GM23338 (cell line): Measurements from ENCODE around the gene AP1S3. TPM values are rescaled to one million over a fixed set of nuclear protein-coding genes. Genes with fewer than 3 reads are reported as not detected.

Experiments
- ATAC-seq: fragments of 200-7000 bp; cut with Tn5 transposase; 3 replicates; pipeline ENCODE4 v1.9.1; 2020
- DNase-seq: peaks from one replicate; pipeline ENCODE4 v3.0.0-alpha.2; 2015; ENCODE audit warnings: low spot score
- H2AFZ ChIP-seq: fragments of 200-600 bp; sonication (generic); 2 replicates; pipeline ENCODE4 v1.8.0; 2016; ENCODE audit warnings: antibody characterized with exemption, mild to moderate bottlenecking, moderate library complexity
- H3F3A ChIP-seq: fragments of 200-600 bp; sonication (generic); replicated peaks from 2 replicates; pipeline ENCODE4 v1.8.0; 2017; ENCODE audit warnings: antibody characterized with exemption, mixed run types, low read depth
- H3K27ac ChIP-seq: fragments of 200-600 bp; sonication (generic); 2 replicates; pipeline ENCODE4 v1.6.1; 2016; ENCODE audit warnings: low read depth
- H3K27me3 ChIP-seq: fragments of 200-600 bp; sonication (generic); 2 replicates; pipeline ENCODE4 v1.8.0; 2016; ENCODE audit warnings: mild to moderate bottlenecking, mixed run types, moderate library complexity; ENCODE audit not compliant: insufficient read depth
- H3K36me3 ChIP-seq: fragments of 200-600 bp; sonication (generic); 2 replicates; pipeline ENCODE4 v1.8.0; 2016; ENCODE audit warnings: mild to moderate bottlenecking; ENCODE audit not compliant: insufficient read depth
- H3K4me1 ChIP-seq: fragments of 200-600 bp; sonication (generic); 2 replicates; pipeline ENCODE4 v1.8.0; 2016; ENCODE audit warnings: mild to moderate bottlenecking, moderate library complexity; ENCODE audit not compliant: insufficient read depth
- H3K4me2 ChIP-seq: fragments of 200-600 bp; sonication (generic); 2 replicates; pipeline ENCODE4 v1.7.1; 2017; ENCODE audit warnings: mixed run types
- H3K4me3 ChIP-seq: fragments of 200-600 bp; sonication (generic); 2 replicates; pipeline ENCODE4 v1.6.1; 2016; ENCODE audit warnings: mixed run types
- H3K79me2 ChIP-seq: fragments of 200-600 bp; sonication (generic); replicated peaks from 2 replicates; pipeline ENCODE4 v1.8.0; 2017; ENCODE audit warnings: mild to moderate bottlenecking; ENCODE audit not compliant: insufficient read depth
- H3K9me2 ChIP-seq: fragments of 200-600 bp; sonication (generic); 2 replicates; pipeline ENCODE4 v1.8.0; 2017; ENCODE audit not compliant: insufficient read depth
- H4K20me1 ChIP-seq: fragments of 200-600 bp; sonication (generic); replicated peaks from 2 replicates; pipeline ENCODE4 v1.8.0; 2017; ENCODE audit warnings: mild to moderate bottlenecking; ENCODE audit not compliant: insufficient read depth
- H3K27ac Mint-ChIP-seq: 2 replicates; pipeline ENCODE4 v1.8.0; 2020; ENCODE audit warnings: inconsistent platforms, mild to moderate bottlenecking, moderate library complexity, mixed read lengths
- H3K27me3 Mint-ChIP-seq: 3 replicates; pipeline ENCODE4 v1.8.0; 2022; ENCODE audit warnings: low read depth, mild to moderate bottlenecking, moderate library complexity, mixed read lengths, inconsistent platforms; ENCODE audit not compliant: insufficient read depth, poor library complexity
- H3K36me3 Mint-ChIP-seq: 3 replicates; pipeline ENCODE4 v1.8.0; 2021; ENCODE audit warnings: low read depth, mild to moderate bottlenecking, inconsistent platforms, moderate library complexity, mixed read lengths
- H3K4me1 Mint-ChIP-seq: 3 replicates; pipeline ENCODE4 v1.8.0; 2020; ENCODE audit warnings: mild to moderate bottlenecking, inconsistent platforms, mixed read lengths
- H3K4me3 Mint-ChIP-seq: 3 replicates; pipeline ENCODE4 v1.8.0; 2021; ENCODE audit warnings: moderate library complexity, mild to moderate bottlenecking, inconsistent platforms, mixed read lengths
- H3K9me3 Mint-ChIP-seq: 3 replicates; pipeline ENCODE4 v1.8.0; 2020; ENCODE audit warnings: moderate library complexity, mild to moderate bottlenecking, inconsistent platforms, mixed read lengths
- CREB1 ChIP-seq: fragments of 250-450 bp; sonication (Bioruptor Pico); IDR thresholded peaks from 2 replicates; pipeline ENCODE4 v1.5.0; 2020; ENCODE audit warnings: low read depth, mild to moderate bottlenecking, moderate library complexity
- CTCF ChIP-seq, 2 experiments: fragments of 200-600 bp in 1 of 2; sonication (generic) in 1 of 2; conservative IDR thresholded peaks; 2 replicates each; pipeline versions ENCODE4 v1.5.1 to v1.6.1; 2016 to 2017; ENCODE audit warnings: antibody characterized with exemption in 2 of 2, low read depth in 2 of 2, mild to moderate bottlenecking in 2 of 2, moderate library complexity in 1 of 2
- EZH2 ChIP-seq: fragments of 200-600 bp; sonication (generic); IDR thresholded peaks from one replicate; pipeline ENCODE4 v1.8.0; 2017; ENCODE audit warnings: antibody characterized with exemption, mild to moderate bottlenecking, low read depth; ENCODE audit not compliant: unreplicated experiment
- EZH2phosphoT487 ChIP-seq: fragments of 200-600 bp; sonication (generic); IDR thresholded peaks from one replicate; pipeline ENCODE4 v1.8.1; 2018; ENCODE audit warnings: antibody characterized with exemption; ENCODE audit not compliant: unreplicated experiment
- JUNB ChIP-seq: IDR thresholded peaks from one replicate; pipeline ENCODE4 v1.6.1; 2016; ENCODE audit warnings: antibody characterized with exemption; ENCODE audit not compliant: unreplicated experiment
- NANOG ChIP-seq: IDR thresholded peaks from 2 replicates; pipeline ENCODE4 v1.6.1; 2016; ENCODE audit warnings: antibody characterized with exemption, borderline replicate concordance
- POLR2AphosphoS5 ChIP-seq: IDR thresholded peaks from 2 replicates; pipeline ENCODE4 v1.6.1; 2016; ENCODE audit warnings: antibody characterized with exemption, low read depth
- REST ChIP-seq: IDR thresholded peaks from one replicate; pipeline ENCODE4 v1.6.1; 2018; ENCODE audit warnings: antibody characterized with exemption; ENCODE audit not compliant: unreplicated experiment
- STAT1 ChIP-seq: IDR thresholded peaks from one replicate; pipeline ENCODE4 v1.6.1; 2016; ENCODE audit warnings: antibody characterized with exemption; ENCODE audit not compliant: unreplicated experiment
- ZNF114 ChIP-seq: fragments of 250-450 bp; sonication (Bioruptor Pico); IDR thresholded peaks from 2 replicates; pipeline ENCODE4 v1.5.0; 2020; ENCODE audit warnings: mild to moderate bottlenecking, moderate library complexity
- ZNF331 ChIP-seq: fragments of 250-450 bp; sonication (Bioruptor Pico); IDR thresholded peaks from 2 replicates; pipeline ENCODE4 v1.5.0; 2020; ENCODE audit warnings: low read depth, mild to moderate bottlenecking, moderate library complexity
- polyA plus RNA-seq: library from polyadenylated mRNA; unstranded; fragments of >200 nt; fragmentation: Nextera tagmentation; extraction: Ambion mirVana; gene quantifications from 2 replicates; pipeline ENCODE4 v1.2.1, GENCODE V29; 2016
- total RNA-seq: library from RNA; depleted of rRNA; stranded (reverse); fragments of >200 nt; shearing (Covaris generic); gene quantifications from 2 replicates; pipeline ENCODE4 v1.2.3, GENCODE V29; 2014
- TF ChIP-seq, protein P1 (sequence below): IDR thresholded peaks from 2 replicates; pipeline ENCODE4 v1.6.1; 2016; ENCODE audit warnings: antibody characterized with exemption
- TF ChIP-seq, protein P2 (sequence below): fragments of 250-450 bp; sonication (Bioruptor Pico); IDR thresholded peaks from 2 replicates; pipeline ENCODE4 v1.5.0; 2020; ENCODE audit warnings: mild to moderate bottlenecking, moderate library complexity

Gene AP1S3
- total and polyA plus RNA-seq, 2 experiments from 2014 or later, result 8.8 to 25.5 TPM

GRCh38 chr2:223771475-223771874 lies 65.9 kb downstream of the AP1S3 start:
- Mint-ChIP-seq H3K9me3 (no peaks in the 10 kb centered on the region), H3K27me3 (no peaks in the 10 kb centered on the region), H3K4me3 (no peak overlapping the region), H3K36me3 (peaks cover 4% of the 10 kb centered on the region; the same call in 1 of the 3 replicates), H3K27ac (no peak overlapping the region), H3K4me1 (no peaks in the 10 kb centered on the region)
- no peaks in the 10 kb centered on the region for H3K4me1 ChIP-seq
- 0 out of 2 replicates have a peak, but pooled peaks cover 1% of the 10 kb centered on the region for H4K20me1 ChIP-seq
- H3K36me3 ChIP-seq, result no peaks in the 10 kb centered on the region; the same call in 1 of the 2 replicates
- H2AFZ ChIP-seq, result no peak overlapping the region
- no peaks in the 10 kb centered on the region for H3K79me2 ChIP-seq
- no peak for ATAC-seq
- H3K27ac ChIP-seq, result no peak overlapping the region
- H3K4me3 ChIP-seq, result no peak overlapping the region
- TF ChIP-seq CREB1 (CRISPR knock-in tag) (no peak), CTCF (conservative IDR thresholded peaks at IDR 0.05; ENCODE audit: low read depth in 2 of 2) (no peak), ZNF114 (CRISPR knock-in tag) (no peak), REST (no peak), STAT1 (no peak), EZH2phosphoT487 (no peak), POLR2AphosphoS5 (no peak), NANOG (no peak), JUNB (no peak), EZH2 (no peak), ZNF331 (no peak)
- TF ChIP-seq, protein P1, sequence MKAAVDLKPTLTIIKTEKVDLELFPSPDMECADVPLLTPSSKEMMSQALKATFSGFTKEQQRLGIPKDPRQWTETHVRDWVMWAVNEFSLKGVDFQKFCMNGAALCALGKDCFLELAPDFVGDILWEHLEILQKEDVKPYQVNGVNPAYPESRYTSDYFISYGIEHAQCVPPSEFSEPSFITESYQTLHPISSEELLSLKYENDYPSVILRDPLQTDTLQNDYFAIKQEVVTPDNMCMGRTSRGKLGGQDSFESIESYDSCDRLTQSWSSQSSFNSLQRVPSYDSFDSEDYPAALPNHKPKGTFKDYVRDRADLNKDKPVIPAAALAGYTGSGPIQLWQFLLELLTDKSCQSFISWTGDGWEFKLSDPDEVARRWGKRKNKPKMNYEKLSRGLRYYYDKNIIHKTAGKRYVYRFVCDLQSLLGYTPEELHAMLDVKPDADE, result no peak
- TF ChIP-seq, protein P2, sequence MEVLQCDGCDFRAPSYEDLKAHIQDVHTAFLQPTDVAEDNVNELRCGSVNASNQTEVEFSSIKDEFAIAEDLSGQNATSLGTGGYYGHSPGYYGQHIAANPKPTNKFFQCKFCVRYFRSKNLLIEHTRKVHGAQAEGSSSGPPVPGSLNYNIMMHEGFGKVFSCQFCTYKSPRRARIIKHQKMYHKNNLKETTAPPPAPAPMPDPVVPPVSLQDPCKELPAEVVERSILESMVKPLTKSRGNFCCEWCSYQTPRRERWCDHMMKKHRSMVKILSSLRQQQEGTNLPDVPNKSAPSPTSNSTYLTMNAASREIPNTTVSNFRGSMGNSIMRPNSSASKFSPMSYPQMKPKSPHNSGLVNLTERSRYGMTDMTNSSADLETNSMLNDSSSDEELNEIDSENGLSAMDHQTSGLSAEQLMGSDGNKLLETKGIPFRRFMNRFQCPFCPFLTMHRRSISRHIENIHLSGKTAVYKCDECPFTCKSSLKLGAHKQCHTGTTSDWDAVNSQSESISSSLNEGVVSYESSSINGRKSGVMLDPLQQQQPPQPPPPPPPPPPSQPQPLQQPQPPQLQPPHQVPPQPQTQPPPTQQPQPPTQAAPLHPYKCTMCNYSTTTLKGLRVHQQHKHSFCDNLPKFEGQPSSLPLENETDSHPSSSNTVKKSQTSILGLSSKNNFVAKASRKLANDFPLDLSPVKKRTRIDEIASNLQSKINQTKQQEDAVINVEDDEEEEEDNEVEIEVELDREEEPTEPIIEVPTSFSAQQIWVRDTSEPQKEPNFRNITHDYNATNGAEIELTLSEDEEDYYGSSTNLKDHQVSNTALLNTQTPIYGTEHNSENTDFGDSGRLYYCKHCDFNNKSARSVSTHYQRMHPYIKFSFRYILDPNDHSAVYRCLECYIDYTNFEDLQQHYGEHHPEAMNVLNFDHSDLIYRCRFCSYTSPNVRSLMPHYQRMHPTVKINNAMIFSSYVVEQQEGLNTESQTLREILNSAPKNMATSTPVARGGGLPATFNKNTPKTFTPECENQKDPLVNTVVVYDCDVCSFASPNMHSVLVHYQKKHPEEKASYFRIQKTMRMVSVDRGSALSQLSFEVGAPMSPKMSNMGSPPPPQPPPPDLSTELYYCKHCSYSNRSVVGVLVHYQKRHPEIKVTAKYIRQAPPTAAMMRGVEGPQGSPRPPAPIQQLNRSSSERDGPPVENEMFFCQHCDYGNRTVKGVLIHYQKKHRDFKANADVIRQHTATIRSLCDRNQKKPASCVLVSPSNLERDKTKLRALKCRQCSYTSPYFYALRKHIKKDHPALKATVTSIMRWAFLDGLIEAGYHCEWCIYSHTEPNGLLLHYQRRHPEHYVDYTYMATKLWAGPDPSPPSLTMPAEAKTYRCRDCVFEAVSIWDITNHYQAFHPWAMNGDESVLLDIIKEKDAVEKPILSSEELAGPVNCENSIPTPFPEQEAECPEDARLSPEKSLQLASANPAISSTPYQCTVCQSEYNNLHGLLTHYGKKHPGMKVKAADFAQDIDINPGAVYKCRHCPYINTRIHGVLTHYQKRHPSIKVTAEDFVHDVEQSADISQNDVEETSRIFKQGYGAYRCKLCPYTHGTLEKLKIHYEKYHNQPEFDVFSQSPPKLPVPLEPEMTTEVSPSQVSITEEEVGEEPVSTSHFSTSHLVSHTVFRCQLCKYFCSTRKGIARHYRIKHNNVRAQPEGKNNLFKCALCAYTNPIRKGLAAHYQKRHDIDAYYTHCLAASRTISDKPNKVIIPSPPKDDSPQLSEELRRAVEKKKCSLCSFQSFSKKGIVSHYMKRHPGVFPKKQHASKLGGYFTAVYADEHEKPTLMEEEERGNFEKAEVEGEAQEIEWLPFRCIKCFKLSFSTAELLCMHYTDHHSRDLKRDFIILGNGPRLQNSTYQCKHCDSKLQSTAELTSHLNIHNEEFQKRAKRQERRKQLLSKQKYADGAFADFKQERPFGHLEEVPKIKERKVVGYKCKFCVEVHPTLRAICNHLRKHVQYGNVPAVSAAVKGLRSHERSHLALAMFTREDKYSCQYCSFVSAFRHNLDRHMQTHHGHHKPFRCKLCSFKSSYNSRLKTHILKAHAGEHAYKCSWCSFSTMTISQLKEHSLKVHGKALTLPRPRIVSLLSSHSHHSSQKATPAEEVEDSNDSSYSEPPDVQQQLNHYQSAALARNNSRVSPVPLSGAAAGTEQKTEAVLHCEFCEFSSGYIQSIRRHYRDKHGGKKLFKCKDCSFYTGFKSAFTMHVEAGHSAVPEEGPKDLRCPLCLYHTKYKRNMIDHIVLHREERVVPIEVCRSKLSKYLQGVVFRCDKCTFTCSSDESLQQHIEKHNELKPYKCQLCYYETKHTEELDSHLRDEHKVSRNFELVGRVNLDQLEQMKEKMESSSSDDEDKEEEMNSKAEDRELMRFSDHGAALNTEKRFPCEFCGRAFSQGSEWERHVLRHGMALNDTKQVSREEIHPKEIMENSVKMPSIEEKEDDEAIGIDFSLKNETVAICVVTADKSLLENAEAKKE, result no peak
- no peak overlapping the region for H3K4me2 ChIP-seq
- no peaks in the 10 kb centered on the region for H3F3A ChIP-seq
- no peaks in the 10 kb centered on the region for H3K27me3 ChIP-seq
- DNase-seq, result no peak
- H3K9me2 ChIP-seq, result no peaks in the 10 kb centered on the region
